Measurements from ENCODE around the gene GDF11.

GDF11 gene

GRCh38 chr12:55742719-55743405 lies at the start of gene GDF11:
Gene GDF11 (plus strand): TSS chr12:55743122. CDS start chr12:55743317, 195 bp downstream.
- DNase-seq = peak; percentile 51

- DNase-seq = no peak
These were observed 49.4 kb upstream of the GDF11 start for GRCh38 chr12:55693323-55694187.

GRCh38 chr12:55694188-55694515 lies 48.8 kb upstream of the GDF11 start:
- no peak for DNase-seq

GRCh38 chr12:55694651-55695050 lies 48.3 kb upstream of the GDF11 start:
- DNase-seq = no peak

- DNase-seq = no peak
These were observed 47.6 kb upstream of the GDF11 start for GRCh38 chr12:55695349-55695748.

GRCh38 chr12:55696141-55696540 lies 46.8 kb upstream of the GDF11 start:
- no peak for DNase-seq

GRCh38 chr12:55696796-55697462 lies 46.0 kb upstream of the GDF11 start:
- no peak for DNase-seq

DNA sequence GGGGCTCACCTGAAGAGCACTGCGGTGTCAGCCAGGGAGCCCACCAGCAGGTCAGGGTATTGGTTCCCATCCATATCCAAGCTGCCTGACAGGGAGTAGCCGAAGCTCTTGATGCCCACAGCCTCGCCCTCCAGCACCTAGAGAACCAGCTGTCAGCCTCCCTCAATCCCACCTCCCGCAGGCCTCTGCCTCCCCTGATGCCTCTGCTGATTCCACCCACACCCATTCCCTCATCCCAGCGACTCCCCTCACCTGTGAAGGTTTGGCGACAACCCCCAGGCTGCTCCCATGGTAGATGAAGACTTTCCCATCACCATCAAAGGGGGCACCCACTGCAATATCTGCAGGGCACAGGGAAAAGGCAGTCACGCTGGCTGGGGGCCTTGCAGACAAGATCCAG lies 45.2 kb upstream of the GDF11 start:
- DNase-seq = no peak

GRCh38 chr12:55698241-55698955 lies 44.5 kb upstream of the GDF11 start:
- no peak for DNase-seq

GRCh38 chr12:55698965-55699364 lies 44.0 kb upstream of the GDF11 start:
- no peak for DNase-seq

DNA sequence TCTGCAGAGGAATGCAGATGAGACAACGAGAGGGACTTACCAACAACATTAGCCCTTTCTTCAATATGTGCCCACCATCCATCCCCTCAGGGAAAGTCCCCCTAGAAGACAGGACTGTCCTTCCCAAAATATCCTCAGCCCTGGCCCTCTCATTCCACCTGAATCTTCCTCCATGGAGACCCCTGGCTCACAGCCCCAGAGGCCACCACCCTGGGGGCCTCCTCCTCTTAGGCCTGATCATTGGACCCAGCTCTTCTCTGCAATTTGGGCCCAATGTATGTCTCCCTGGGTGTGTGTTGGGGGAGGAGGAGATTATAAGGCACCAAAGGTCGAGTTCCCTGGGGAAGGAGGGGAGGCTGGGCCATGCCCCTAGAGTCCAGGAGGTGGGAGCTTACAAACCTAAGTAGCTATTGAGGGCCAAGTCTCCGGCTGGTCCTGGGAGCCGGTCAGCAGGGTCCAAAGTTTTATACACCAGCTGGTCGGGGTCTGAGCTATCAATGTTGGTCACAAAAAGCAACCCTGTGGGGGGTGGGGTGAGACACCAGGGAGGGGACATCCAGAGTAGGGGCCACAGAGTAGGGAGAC lies 43.4 kb upstream of the GDF11 start:
- no peak for DNase-seq

DNA sequence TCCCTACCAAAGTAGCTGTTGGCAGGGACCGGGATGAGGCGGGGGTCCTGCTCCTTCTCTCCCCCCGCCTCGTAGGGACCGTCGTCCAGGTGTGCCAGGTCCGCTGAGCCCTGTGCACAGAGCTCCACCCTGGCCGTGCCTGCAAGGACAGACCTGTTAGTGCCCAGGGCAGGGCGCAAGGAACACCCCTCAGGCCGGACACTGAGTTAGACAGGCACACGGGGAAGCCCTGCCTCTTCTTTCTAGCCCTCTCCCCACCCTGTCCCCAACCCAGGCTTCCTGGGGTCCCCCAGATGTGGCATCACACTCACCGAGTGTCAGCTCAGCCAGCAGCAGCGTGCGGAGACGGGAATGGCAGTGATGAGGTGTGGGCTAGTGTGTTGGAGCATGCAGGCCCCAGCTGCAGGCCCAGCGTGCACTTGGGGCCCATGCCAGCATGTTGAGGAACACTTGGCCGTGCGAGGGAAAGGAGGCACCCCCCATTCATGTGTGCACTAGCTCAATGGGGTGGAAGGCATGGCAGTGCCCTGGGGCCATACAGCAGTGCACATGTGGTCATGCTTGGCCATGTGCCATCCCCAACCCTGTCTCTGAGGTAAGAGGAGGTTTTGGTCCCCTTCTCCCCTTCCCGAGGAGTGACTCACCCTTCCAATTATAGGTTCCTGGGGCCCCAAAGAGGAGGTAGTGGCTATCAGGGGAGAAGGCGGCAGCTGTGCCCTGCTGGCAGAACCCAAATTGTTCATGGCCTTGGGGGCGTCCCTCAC lies 42.5 kb upstream of the GDF11 start:
- DNase-seq = no peak

GRCh38 chr12:55702861-55703260 lies 40.1 kb upstream of the GDF11 start:
- no peak for DNase-seq

- no peak for DNase-seq
These were observed 39.6 kb upstream of the GDF11 start for GRCh38 chr12:55703288-55703687.

- no peak for DNase-seq
These were observed 38.8 kb upstream of the GDF11 start for GRCh38 chr12:55703901-55704761.

DNA sequence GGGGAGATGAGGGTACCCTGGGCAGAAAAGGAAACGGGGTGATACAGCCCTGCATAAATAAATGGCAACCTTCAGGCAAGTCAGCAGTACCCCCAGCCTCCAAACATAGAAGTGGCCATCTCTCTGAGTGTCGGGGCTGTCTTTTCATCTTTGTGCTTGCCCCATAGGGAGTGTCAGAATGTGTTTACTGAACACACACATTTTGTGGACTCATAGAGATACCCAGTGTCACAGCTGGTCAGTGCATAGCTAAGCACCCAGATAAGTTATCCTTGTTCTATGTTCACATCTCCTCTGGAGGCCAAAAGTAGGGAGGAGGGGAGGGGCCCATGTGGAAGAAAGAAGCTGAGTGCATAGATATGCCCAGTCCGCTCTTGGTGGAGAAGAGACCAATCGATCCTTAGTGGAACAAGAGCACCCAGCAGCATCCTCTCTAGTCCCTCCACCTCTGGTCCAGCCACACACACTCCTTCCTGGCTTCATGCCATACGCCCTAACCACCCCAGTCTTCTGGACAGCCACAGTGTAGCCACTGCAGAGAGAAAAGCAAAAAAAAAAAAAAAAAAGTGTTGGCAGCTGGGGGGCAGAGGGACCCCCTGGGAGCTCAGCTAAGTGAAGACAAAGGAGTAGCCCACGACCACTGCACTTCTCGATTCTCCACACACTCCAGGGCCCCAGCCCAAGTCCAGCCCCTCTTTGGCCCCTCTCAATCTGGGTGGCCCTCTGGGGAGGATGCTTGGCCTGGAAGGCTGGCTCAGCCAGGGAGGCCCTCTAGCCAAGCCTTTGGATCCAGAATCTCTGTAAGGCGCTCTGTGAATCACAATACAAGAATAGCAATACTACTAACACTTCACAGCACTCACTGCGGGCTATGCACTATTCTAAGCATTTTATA lies 37.9 kb upstream of the GDF11 start:
- DNase-seq = no peak

DNA sequence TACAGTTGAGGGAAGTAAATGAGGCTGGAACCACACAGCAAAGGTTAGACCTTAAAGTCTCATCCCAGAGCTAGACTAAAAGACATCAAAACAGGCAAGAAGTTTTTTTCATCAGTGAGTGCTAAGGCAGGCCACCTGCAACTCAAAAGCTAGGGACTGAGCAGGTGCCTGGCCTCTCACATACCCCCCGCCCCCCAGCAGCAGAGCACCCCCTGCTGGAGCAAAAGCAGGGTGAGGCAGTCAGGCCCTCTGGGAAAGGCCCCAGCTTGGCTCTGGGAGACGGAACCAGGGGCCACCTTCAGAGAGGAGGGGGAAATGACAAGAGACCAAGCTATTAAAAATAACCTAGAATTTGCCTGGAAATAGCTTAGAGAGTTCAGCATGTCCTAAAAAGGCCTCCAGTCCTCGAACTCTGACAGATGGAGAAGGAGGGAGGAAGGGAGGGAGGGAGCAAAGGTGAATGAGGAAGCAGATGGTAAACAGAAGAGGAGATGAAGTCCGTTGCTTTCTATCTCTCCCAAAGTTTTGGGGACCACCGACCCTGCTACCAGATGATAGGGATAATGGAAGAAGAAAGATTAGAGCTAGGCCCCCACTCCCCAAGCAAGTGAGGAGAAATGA lies 37.0 kb upstream of the GDF11 start:
- DNase-seq = no peak

GRCh38 chr12:55706568-55707218 lies 36.2 kb upstream of the GDF11 start:
- DNase-seq = no peak

GRCh38 chr12:55707219-55707671 lies 35.7 kb upstream of the GDF11 start:
- no peak for DNase-seq

Measured in DMS79 (cell line).